Measurements from ENCODE around the gene SMARCA1.

DNA sequence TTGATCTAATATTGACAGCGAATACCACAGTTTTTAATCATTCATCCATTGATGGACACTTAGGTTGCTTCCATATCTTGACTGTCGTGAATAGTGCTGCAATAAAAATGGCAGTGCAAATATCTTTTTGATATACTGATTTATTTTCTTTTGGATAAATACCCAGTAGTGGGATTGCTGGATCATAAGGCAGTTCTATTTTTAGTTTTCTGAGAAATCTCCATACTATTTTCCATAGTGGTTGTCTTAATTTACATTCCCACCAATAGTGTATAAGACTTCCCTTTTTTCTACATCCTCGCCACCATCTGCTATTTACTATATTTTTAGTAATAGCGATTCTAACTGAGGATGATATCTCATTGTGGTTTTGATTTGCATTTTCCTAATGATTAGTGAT, 100.1 kb downstream of the SMARCA1 start:
- TF ChIP-seq POLR2A (IDR thresholded peaks at IDR 0.05) (no peak), CTCF (IDR thresholded peaks at IDR 0.05) (no peak)
